Stimulated activated CD4-positive, alpha-beta T cell treated with anti-CD3 and anti-CD28 coated beads, Interleukin-2, amount 100 ng/mL, for 4 hours (primary cell): Measurements from ENCODE around the gene TSPAN9.

Source experiments
- DNase-seq: peaks from one replicate; pipeline ENCODE4 v3.0.0-alpha.2; 2020; ENCODE audit warnings: low read depth

TSPAN9 gene

GRCh38 chr12:3077572-3078081, 448 bp downstream of the TSPAN9 start:
- no peak for DNase-seq

- DNase-seq, result no peak
Observed at GRCh38 chr12:3078086-3078820, 1.1 kb downstream of the TSPAN9 start.

- DNase-seq, result no peak
Observed at GRCh38 chr12:3081091-3081490, 3.9 kb downstream of the TSPAN9 start.

- no peak for DNase-seq
Observed at GRCh38 chr12:3081886-3082285, 4.7 kb downstream of the TSPAN9 start.

GRCh38 chr12:3083241-3083920, 6.2 kb downstream of the TSPAN9 start:
- DNase-seq, result no peak

- DNase-seq, result no peak
Observed at GRCh38 chr12:3083921-3084347, 6.8 kb downstream of the TSPAN9 start.

- no peak for DNase-seq
Observed at GRCh38 chr12:3084742-3085141, 7.6 kb downstream of the TSPAN9 start.

GRCh38 chr12:3085341-3086139, 8.4 kb downstream of the TSPAN9 start:
- DNase-seq, result no peak

- DNase-seq, result no peak
Observed at GRCh38 chr12:3086211-3086610, 9.0 kb downstream of the TSPAN9 start.

- no peak for DNase-seq
Observed at GRCh38 chr12:3086729-3087323, 9.6 kb downstream of the TSPAN9 start.

GRCh38 chr12:3087758-3088650, 10.8 kb downstream of the TSPAN9 start:
- DNase-seq, result no peak

GRCh38 chr12:3089588-3089987, 12.4 kb downstream of the TSPAN9 start:
- DNase-seq, result no peak

- DNase-seq, result no peak
Observed at GRCh38 chr12:3090240-3091037, 13.3 kb downstream of the TSPAN9 start.

GRCh38 chr12:3091038-3091319, 13.8 kb downstream of the TSPAN9 start:
- DNase-seq, result no peak

- DNase-seq, result no peak
Observed at GRCh38 chr12:3091382-3092241, 14.4 kb downstream of the TSPAN9 start.

GRCh38 chr12:3092764-3093163, 15.6 kb downstream of the TSPAN9 start:
- DNase-seq, result no peak

- DNase-seq, result no peak
Observed at GRCh38 chr12:3097186-3097804, 20.1 kb downstream of the TSPAN9 start.

GRCh38 chr12:3097836-3098235, 20.7 kb downstream of the TSPAN9 start:
- no peak for DNase-seq

- no peak for DNase-seq
Observed at GRCh38 chr12:3098436-3098835, 21.3 kb downstream of the TSPAN9 start.
